A549 (cell line): ENCODE data around the gene CPED1. TPM values are rescaled to one million over a fixed set of nuclear protein-coding genes. Genes with fewer than 3 reads are reported as not detected.

Experiments
- ATAC-seq, 2 experiments: fragments of 200-7000 bp in 1 of 2; fragments of >200 bp in 1 of 2; cut with Nextera tagmentation in 1 of 2; cut with Tn5 transposase in 1 of 2; 3 replicates each; pipeline versions ENCODE4 v1.8.0 to v1.9.1; 2018 to 2020; ENCODE audit warnings: mild to moderate bottlenecking in 1 of 2, moderate library complexity in 1 of 2
- CTCF ChIA-PET: fragments of 300-600 bp; sonication (Branson Sonifier 250); formaldehyde crosslinking; extraction: SDS; loops from one replicate; lab custom pipeline; 2021; ENCODE audit warnings: antibody characterized with exemption, inconsistent platforms; lab: Yijun Ruan, JAX
- POLR2A ChIA-PET: fragments of 350-600 bp; formaldehyde crosslinking; extraction: SDS; loops from one replicate; lab custom pipeline; 2021; ENCODE audit warnings: antibody characterized with exemption, inconsistent platforms; lab: Yijun Ruan, JAX
- DNase-seq, 2 experiments: peaks; one replicate each; pipeline versions ENCODE4 v3.0.0 to v3.0.0-alpha.2; 2011 to 2016; ENCODE audit warnings: low read depth in 1 of 2, low spot score in 1 of 2
- FAIRE-seq: peaks from 2 replicates; lab custom pipeline; 2011; peaks lifted over from hg19 to GRCh38; lab: Jason Lieb, UNC
- H3K27ac ChIP-seq, 2 experiments: fragments of >200 bp; sonication (Bioruptor Twin); formaldehyde crosslinking; 3 replicates each; pipeline ENCODE4 v1.5.1; 2016 to 2017
- H3K4me1 ChIP-seq: fragments of >200 bp; sonication (Bioruptor Twin); formaldehyde crosslinking; 3 replicates; pipeline ENCODE4 v1.6.1; 2016
- H3K4me2 ChIP-seq: fragments of >200 bp; sonication (Bioruptor Twin); formaldehyde crosslinking; 3 replicates; pipeline ENCODE4 v1.6.1; 2016
- H3K4me3 ChIP-seq: fragments of >200 bp; sonication (Bioruptor Twin); formaldehyde crosslinking; 3 replicates; pipeline ENCODE4 v1.5.1; 2016
- H3K9me3 ChIP-seq: fragments of >200 bp; sonication (Bioruptor Twin); formaldehyde crosslinking; 3 replicates; pipeline ENCODE4 v1.6.1; 2016
- ATOH8 ChIP-seq: fragments of 250-450 bp; sonication (Bioruptor Pico); IDR thresholded peaks from 2 replicates; pipeline ENCODE4 v1.5.0; 2020; ENCODE audit warnings: low read depth, mild to moderate bottlenecking, moderate library complexity
- CBX8 ChIP-seq: fragments of 200-600 bp; sonication (generic); IDR thresholded peaks from 2 replicates; pipeline ENCODE4 v1.6.1; 2016
- CHD2 ChIP-seq: fragments of 150-350 bp; IDR thresholded peaks from 2 replicates; pipeline ENCODE4 v1.6.1; 2014; ENCODE audit warnings: low read length; ENCODE audit not compliant: partially characterized antibody
- EHF ChIP-seq: fragments of 250-450 bp; sonication (Bioruptor Pico); IDR thresholded peaks from 2 replicates; pipeline ENCODE4 v1.5.0; 2020; ENCODE audit warnings: mild to moderate bottlenecking
- HOXA7 ChIP-seq: fragments of 250-450 bp; sonication (Bioruptor Pico); IDR thresholded peaks from 2 replicates; pipeline ENCODE4 v1.5.0; 2020; ENCODE audit warnings: mild to moderate bottlenecking, moderate library complexity
- JUN ChIP-seq, 2 experiments: fragments of >200 bp; sonication (Bioruptor Twin); formaldehyde crosslinking; IDR thresholded peaks; 2 replicates in 1 of 2; 3 replicates in 1 of 2; pipeline ENCODE4 v1.6.1; 2016 to 2017
- JUNB ChIP-seq: fragments of >200 bp; sonication (Bioruptor Twin); formaldehyde crosslinking; IDR thresholded peaks from 2 replicates; pipeline ENCODE4 v1.6.1; 2016
- MAZ ChIP-seq: fragments of 150-350 bp; IDR thresholded peaks from 2 replicates; pipeline ENCODE4 v1.6.1; 2014; ENCODE audit warnings: antibody characterized with exemption, low read depth, low read length, borderline replicate concordance
- MYC ChIP-seq: IDR thresholded peaks from 2 replicates; pipeline ENCODE4 v1.6.1; 2012; ENCODE audit warnings: mild to moderate bottlenecking, inconsistent platforms, low read length, improper control_type of control experiment, borderline replicate concordance
- NPAS2 ChIP-seq: fragments of 250-450 bp; sonication (Bioruptor Pico); IDR thresholded peaks from 2 replicates; pipeline ENCODE4 v1.8.0; 2022; ENCODE audit warnings: mild to moderate bottlenecking, moderate library complexity, borderline replicate concordance
- RFX5 ChIP-seq: fragments of 450-650 bp; IDR thresholded peaks from 2 replicates; pipeline ENCODE4 v1.7.1; 2014; ENCODE audit warnings: antibody characterized with exemption, mild to moderate bottlenecking, moderate library complexity
- SREBF2 ChIP-seq: fragments of 450-650 bp; IDR thresholded peaks from 2 replicates; pipeline ENCODE4 v1.6.1; 2014; ENCODE audit warnings: mild to moderate bottlenecking, moderate library complexity
- ZFP36 ChIP-seq: fragments of 450-650 bp; IDR thresholded peaks from 2 replicates; pipeline ENCODE4 v1.6.1; 2014; ENCODE audit warnings: borderline replicate concordance; ENCODE audit not compliant: partially characterized antibody
- ZNF302 ChIP-seq: fragments of 250-450 bp; sonication (Bioruptor Pico); IDR thresholded peaks from 2 replicates; pipeline ENCODE4 v1.9.0; 2021; ENCODE audit warnings: inconsistent platforms, mild to moderate bottlenecking, moderate library complexity
- ZSCAN20 ChIP-seq: fragments of 250-450 bp; sonication (Bioruptor Pico); IDR thresholded peaks from 2 replicates; pipeline ENCODE4 v1.8.0; 2022; ENCODE audit warnings: mild to moderate bottlenecking, moderate library complexity
- WGBS: methylation state at CpG from one replicate; pipeline ENCODE4 v1.1.6; 2017; ENCODE audit errors: missing lambda C conversion rate; 5-methylcytosine and 5-hydroxymethylcytosine counted together
- polyA plus RNA-seq, 4 experiments: library from polyadenylated mRNA; depleted of rRNA in 3 of 4; stranded (reverse); fragments of >200 nt; fragmentation: RNase III in 1 of 4; extraction: RNeasy Plus Mini Kit Qiagen cat#74134 plus additional on column Dnase treatment in 1 of 4; gene quantifications; 2 replicates in 3 of 4; 3 replicates in 1 of 4; pipeline ENCODE4 v1.2.3, GENCODE V29; 2011 to 2017
- TF ChIP-seq, protein P1 (sequence below): IDR thresholded peaks from 2 replicates; pipeline ENCODE4 v1.6.1; 2012
- TF ChIP-seq, protein P2 (sequence below): fragments of >200 bp; sonication (Bioruptor Twin); formaldehyde crosslinking; IDR thresholded peaks from 2 replicates; pipeline ENCODE4 v1.6.1; 2016
- TF ChIP-seq, protein P3 (sequence below): fragments of 150-350 bp; IDR thresholded peaks from 2 replicates; pipeline ENCODE4 v1.6.1; 2014; ENCODE audit warnings: low read depth, mild to moderate bottlenecking, low read length
- TF ChIP-seq, protein P4 (sequence below): IDR thresholded peaks from 2 replicates; pipeline ENCODE4 v1.6.1; 2012; ENCODE audit warnings: low read depth, borderline replicate concordance

CPED1 gene
- polyA plus RNA-seq, 2 of the 4 experiments (the other 2 are of a cell fraction): 0.03 TPM; not detected in 1

GRCh38 chr7:121082400-121083101 lies 94.0 kb downstream of the CPED1 start:
- DNase-seq (no peak), ATAC-seq (no peak), FAIRE-seq (no peak)
- Histone ChIP-seq H3K4me3 (no peak overlapping the region), H3K4me1 (peaks cover 9% of the 10 kb centered on the region; the same call in 2 of the 3 replicates), H3K9me3 (no peaks in the 10 kb centered on the region), H3K27ac (no peak overlapping the region), H3K4me2 (no peak overlapping the region)
- ChIA-PET CTCF (interaction anchor here (0.8 to 3.6 kb wide), 13 partner anchors 10 to 386 kb away, joined by 3 to 26 read pairs (median 8); partner anchors contain the start of gene CPED1), POLR2A (interaction anchor here (0.8 to 1.1 kb wide), 3 partner anchors 10 to 132 kb away, joined by 3 read pairs; partner anchors contain the start of gene ING3)
- TF ChIP-seq HOXA7 (CRISPR knock-in tag): no peak
- no peak for TF ChIP-seq NPAS2 (CRISPR knock-in tag)
- no peak for TF ChIP-seq EHF (CRISPR knock-in tag)
- no peak for TF ChIP-seq CHD2
- TF ChIP-seq ATOH8 (CRISPR knock-in tag): no peak
- no peak for TF ChIP-seq JUNB
- TF ChIP-seq, protein P1, sequence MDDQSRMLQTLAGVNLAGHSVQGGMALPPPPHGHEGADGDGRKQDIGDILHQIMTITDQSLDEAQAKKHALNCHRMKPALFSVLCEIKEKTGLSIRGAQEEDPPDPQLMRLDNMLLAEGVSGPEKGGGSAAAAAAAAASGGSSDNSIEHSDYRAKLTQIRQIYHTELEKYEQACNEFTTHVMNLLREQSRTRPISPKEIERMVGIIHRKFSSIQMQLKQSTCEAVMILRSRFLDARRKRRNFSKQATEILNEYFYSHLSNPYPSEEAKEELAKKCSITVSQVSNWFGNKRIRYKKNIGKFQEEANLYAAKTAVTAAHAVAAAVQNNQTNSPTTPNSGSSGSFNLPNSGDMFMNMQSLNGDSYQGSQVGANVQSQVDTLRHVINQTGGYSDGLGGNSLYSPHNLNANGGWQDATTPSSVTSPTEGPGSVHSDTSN: no peak
- TF ChIP-seq MYC: no peak
- no peak for TF ChIP-seq CBX8
- TF ChIP-seq SREBF2: no peak

- Histone ChIP-seq H3K4me1 (peaks cover 9% of the 10 kb centered on the region; the same call in 2 of the 3 replicates), H3K4me3 (no peak overlapping the region), H3K9me3 (no peaks in the 10 kb centered on the region), H3K27ac (no peak overlapping the region), H3K4me2 (0 out of 3 replicates have a peak overlapping the region, but pooled peaks have one; percentile 15)
- WGBS: 27% methylated on average over 4 of the region's 4 CpGs
- ATAC-seq: peak in 1 of 2 experiments; percentile 25; a peak in 2 of 6 replicates
- FAIRE-seq: no peak
- ChIA-PET POLR2A (interaction anchor here (1.1 kb wide), 1 partner anchor 133 kb away, joined by 3 read pairs; the partner anchor contains the start of gene ING3), CTCF (interaction anchor here (2.2 to 3.6 kb wide), 5 partner anchors 10 to 291 kb away, joined by 7 to 26 read pairs (median 12); partner anchors contain the start of gene CPED1)
- DNase-seq: no peak
- TF ChIP-seq, protein P1: no peak
- TF ChIP-seq JUN (IDR thresholded peaks at IDR 0.05) (no peak), ZNF302 (no peak), ZSCAN20 (no peak), JUNB (no peak), ZFP36 (no peak)
- TF ChIP-seq, protein P2, sequence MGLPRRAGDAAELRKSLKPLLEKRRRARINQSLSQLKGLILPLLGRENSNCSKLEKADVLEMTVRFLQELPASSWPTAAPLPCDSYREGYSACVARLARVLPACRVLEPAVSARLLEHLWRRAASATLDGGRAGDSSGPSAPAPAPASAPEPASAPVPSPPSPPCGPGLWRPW: no peak
- TF ChIP-seq, all 56 proteins: peak for 0
Measured at GRCh38 chr7:121083138-121083789, 94.8 kb downstream of the CPED1 start.

DNA sequence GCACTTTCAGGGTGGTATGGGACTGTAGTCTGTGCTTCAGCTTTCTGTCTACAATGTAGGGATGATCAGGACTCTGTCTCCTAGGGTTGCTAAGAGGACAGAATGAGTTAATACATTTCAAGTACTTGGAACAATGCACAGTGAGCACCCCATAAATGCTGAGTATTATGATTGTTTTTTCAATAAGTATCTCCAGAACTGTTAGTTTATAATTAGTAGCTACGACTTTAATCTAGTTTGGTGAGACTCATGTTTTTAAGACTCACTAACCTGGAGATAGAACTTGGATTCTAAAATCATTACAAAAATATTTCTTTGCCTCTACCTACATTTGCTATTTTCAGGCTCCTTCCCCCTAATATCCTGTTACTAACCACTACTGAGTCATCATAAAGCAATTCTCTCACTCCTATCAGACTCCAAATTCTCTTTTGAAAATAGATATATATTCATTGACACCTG lies 95.3 kb downstream of the CPED1 start:
- WGBS: 6% methylated on average over 1 of the region's 1 CpG
- CTCF ChIA-PET: interaction anchor here (0.9 to 3.6 kb wide), 6 partner anchors 9 to 291 kb away, joined by 3 to 26 read pairs (median 8); partner anchors contain the start of gene CPED1
- 0 out of 3 replicates have a peak overlapping the region, but pooled peaks have one; percentile 15 for H3K4me2 ChIP-seq
- TF ChIP-seq, protein P3, sequence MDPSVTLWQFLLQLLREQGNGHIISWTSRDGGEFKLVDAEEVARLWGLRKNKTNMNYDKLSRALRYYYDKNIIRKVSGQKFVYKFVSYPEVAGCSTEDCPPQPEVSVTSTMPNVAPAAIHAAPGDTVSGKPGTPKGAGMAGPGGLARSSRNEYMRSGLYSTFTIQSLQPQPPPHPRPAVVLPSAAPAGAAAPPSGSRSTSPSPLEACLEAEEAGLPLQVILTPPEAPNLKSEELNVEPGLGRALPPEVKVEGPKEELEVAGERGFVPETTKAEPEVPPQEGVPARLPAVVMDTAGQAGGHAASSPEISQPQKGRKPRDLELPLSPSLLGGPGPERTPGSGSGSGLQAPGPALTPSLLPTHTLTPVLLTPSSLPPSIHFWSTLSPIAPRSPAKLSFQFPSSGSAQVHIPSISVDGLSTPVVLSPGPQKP: no peak
- TF ChIP-seq RFX5 (peak; percentile 69; the same call in 1 of the 2 replicates), MAZ (no peak)
- TF ChIP-seq, protein P4, sequence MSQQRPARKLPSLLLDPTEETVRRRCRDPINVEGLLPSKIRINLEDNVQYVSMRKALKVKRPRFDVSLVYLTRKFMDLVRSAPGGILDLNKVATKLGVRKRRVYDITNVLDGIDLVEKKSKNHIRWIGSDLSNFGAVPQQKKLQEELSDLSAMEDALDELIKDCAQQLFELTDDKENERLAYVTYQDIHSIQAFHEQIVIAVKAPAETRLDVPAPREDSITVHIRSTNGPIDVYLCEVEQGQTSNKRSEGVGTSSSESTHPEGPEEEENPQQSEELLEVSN: no peak
- no peaks in the 10 kb centered on the region for H3K9me3 ChIP-seq
- ATAC-seq (no peak), FAIRE-seq (no peak), DNase-seq (no peak)
- POLR2A ChIA-PET: interaction anchor here (1.1 kb wide), 1 partner anchor 133 kb away, joined by 3 read pairs; the partner anchor contains the start of gene ING3
- H3K27ac ChIP-seq: no peak overlapping the region
- H3K4me1 ChIP-seq: peaks cover 9% of the 10 kb centered on the region; the same call in 2 of the 3 replicates
- no peak overlapping the region for H3K4me3 ChIP-seq
